Middle frontal gyrus (tissue), 1 donor: Measurements from ENCODE around the gene FAM222A.

Experiments
- DNase-seq: peaks from one replicate; pipeline ENCODE4 v3.0.0-alpha.2; 2015; ENCODE audit warnings: low spot score; ENCODE audit errors: extremely low spot score

The FAM222A gene

GRCh38 chr12:109758426-109759420 is 45.1 kb downstream of the FAM222A start:
- no peak for DNase-seq

- DNase-seq, result no peak
Measured at GRCh38 chr12:109759595-109759994, 46.0 kb downstream of the FAM222A start.

- DNase-seq, result no peak
Measured at GRCh38 chr12:109760031-109760929, 46.7 kb downstream of the FAM222A start.

- DNase-seq, result no peak
Measured at GRCh38 chr12:109760930-109761921, 47.6 kb downstream of the FAM222A start.

GRCh38 chr12:109762071-109762672 is 48.5 kb downstream of the FAM222A start:
- DNase-seq, result no peak

GRCh38 chr12:109762673-109763191 is 49.1 kb downstream of the FAM222A start:
- DNase-seq, result no peak

- no peak for DNase-seq
Measured at GRCh38 chr12:109763201-109763841, 49.7 kb downstream of the FAM222A start.

GRCh38 chr12:109764123-109764522 is 50.5 kb downstream of the FAM222A start:
- no peak for DNase-seq

- no peak for DNase-seq
Measured at GRCh38 chr12:109764776-109765445, 51.3 kb downstream of the FAM222A start.

GRCh38 chr12:109765446-109765810 is 51.8 kb downstream of the FAM222A start:
- DNase-seq, result no peak

- no peak for DNase-seq
Measured at GRCh38 chr12:109766251-109766778, 52.7 kb downstream of the FAM222A start.

- no peak for DNase-seq
Measured at GRCh38 chr12:109767456-109767855, 53.8 kb downstream of the FAM222A start.

- DNase-seq, result no peak
Measured at GRCh38 chr12:109767991-109768900, 54.6 kb downstream of the FAM222A start.

- DNase-seq, result no peak
Measured at GRCh38 chr12:109768901-109769670, 55.5 kb downstream of the FAM222A start.

- no peak for DNase-seq
Measured at GRCh38 chr12:109770104-109770860, 56.7 kb downstream of the FAM222A start.
